Neural cell (in vitro differentiated cells): ENCODE measurements around the gene UBD. TPM values are rescaled to one million over a fixed set of nuclear protein-coding genes. Genes with fewer than 3 reads are reported as not detected.

Experiments used
- H2AFZ ChIP-seq: fragments of 200-600, 300-800 bp; sonication (generic), shearing (Covaris generic); 2 replicates; pipeline ENCODE4 v1.6.0; 2014; ENCODE audit warnings: low read depth, mild to moderate bottlenecking, antibody characterized with exemption, low read length, moderate library complexity
- H3F3A ChIP-seq: fragments of 200-600 bp; shearing (Covaris generic); 2 replicates; pipeline ENCODE4 v1.6.1; 2016; ENCODE audit warnings: mild to moderate bottlenecking, moderate library complexity, mixed read lengths, antibody characterized with exemption, low read length; ENCODE audit not compliant: insufficient read depth, poor library complexity, severe bottlenecking
- H3K27ac ChIP-seq: fragments of 200-600, 300-800 bp; sonication (generic), shearing (Covaris generic); 2 replicates; pipeline ENCODE4 v1.5.1; 2014; ENCODE audit warnings: mild to moderate bottlenecking, low read length, moderate library complexity
- H3K27me3 ChIP-seq: fragments of 300-800, 200-600 bp; sonication (generic), shearing (Covaris generic); 2 replicates; pipeline ENCODE4 v1.6.0; 2014; ENCODE audit warnings: mild to moderate bottlenecking, low read depth, low read length, moderate library complexity; ENCODE audit not compliant: insufficient read depth
- H3K36me3 ChIP-seq: fragments of 300-800, 200-600 bp; sonication (generic), shearing (Covaris generic); 2 replicates; pipeline ENCODE4 v1.5.1; 2014; ENCODE audit warnings: mild to moderate bottlenecking, antibody characterized with exemption, low read length, moderate library complexity; ENCODE audit not compliant: insufficient read depth
- H3K4me2 ChIP-seq: fragments of 300-800, 200-600 bp; sonication (generic), shearing (Covaris generic); 2 replicates; pipeline ENCODE4 v1.6.0; 2014; ENCODE audit warnings: mild to moderate bottlenecking, low read length
- H3K4me3 ChIP-seq: fragments of 300-800, 200-600 bp; sonication (generic), shearing (Covaris generic); 2 replicates; pipeline ENCODE4 v1.5.1; 2014; ENCODE audit warnings: mild to moderate bottlenecking, low read length, moderate library complexity
- H3K79me2 ChIP-seq: fragments of 200-600 bp; shearing (Covaris generic); replicated peaks from 2 replicates; pipeline ENCODE4 v1.6.0; 2014; ENCODE audit warnings: mild to moderate bottlenecking, low read length, moderate library complexity; ENCODE audit not compliant: insufficient read depth
- H3K9ac ChIP-seq: fragments of 300-800, 200-600 bp; sonication (generic), shearing (Covaris generic); 2 replicates; pipeline ENCODE4 v1.6.1; 2016; ENCODE audit warnings: mild to moderate bottlenecking, low read length, mixed read lengths
- H3K9me2 ChIP-seq: fragments of 200-600 bp; shearing (Covaris generic); 2 replicates; pipeline ENCODE4 v1.6.1; 2016; ENCODE audit warnings: mild to moderate bottlenecking, low read length, mixed read lengths; ENCODE audit not compliant: insufficient read depth
- H3K9me3 ChIP-seq: fragments of 200-600, 300-800 bp; sonication (generic), shearing (Covaris generic); 2 replicates; pipeline ENCODE4 v1.6.1; 2016; ENCODE audit warnings: mild to moderate bottlenecking, mixed run types, low read length, moderate library complexity, mixed read lengths
- H4K20me1 ChIP-seq: fragments of 200-600 bp; shearing (Covaris generic); 2 replicates; pipeline ENCODE4 v1.6.1; 2016; ENCODE audit warnings: mild to moderate bottlenecking, mixed run types; ENCODE audit not compliant: insufficient read depth
- EP300 ChIP-seq: fragments of 450-650 bp; conservative IDR thresholded peaks from 2 replicates; pipeline ENCODE4 v1.6.1; 2014; ENCODE audit warnings: antibody characterized with exemption, mild to moderate bottlenecking, moderate library complexity; ENCODE audit not compliant: poor library complexity, severe bottlenecking
- EZH2 ChIP-seq: fragments of 200-600, 300-800 bp; shearing (Covaris generic), sonication (generic); IDR thresholded peaks from 2 replicates; pipeline ENCODE4 v1.6.1; 2014; ENCODE audit warnings: antibody characterized with exemption, low read length, borderline replicate concordance, mild to moderate bottlenecking; ENCODE audit not compliant: insufficient read depth, poor library complexity, severe bottlenecking
- MXI1 ChIP-seq: fragments of 450-650 bp; conservative IDR thresholded peaks from 2 replicates; pipeline ENCODE4 v1.6.1; 2014; ENCODE audit warnings: antibody characterized with exemption, mild to moderate bottlenecking; ENCODE audit not compliant: poor library complexity, severe bottlenecking
- POLR2AphosphoS5 ChIP-seq: IDR thresholded peaks from 2 replicates; pipeline ENCODE4 v1.6.1; 2012
- RAD21 ChIP-seq: fragments of 450-650 bp; conservative IDR thresholded peaks from 2 replicates; pipeline ENCODE4 v1.6.1; 2014; ENCODE audit warnings: antibody characterized with exemption, mild to moderate bottlenecking, moderate library complexity
- SMC3 ChIP-seq: fragments of 450-650 bp; conservative IDR thresholded peaks from 2 replicates; pipeline ENCODE4 v1.6.1; 2014; ENCODE audit warnings: antibody characterized with exemption, mild to moderate bottlenecking, moderate library complexity; ENCODE audit not compliant: poor library complexity
- polyA plus RNA-seq: library from polyadenylated mRNA; depleted of rRNA; stranded (reverse); fragments of >200 nt; gene quantifications from 2 replicates; pipeline ENCODE4 v1.2.3, GENCODE V29; 2014
- TF ChIP-seq, protein P1 (sequence below): fragments of 450-650 bp; IDR thresholded peaks from 2 replicates; pipeline ENCODE4 v1.5.1; 2014; ENCODE audit warnings: antibody characterized with exemption, mild to moderate bottlenecking, moderate library complexity; ENCODE audit not compliant: poor library complexity, severe bottlenecking
- TF ChIP-seq, protein P2 (sequence below): IDR thresholded peaks from 2 replicates; pipeline ENCODE4 v1.6.1; 2012; ENCODE audit warnings: borderline replicate concordance

Gene UBD
- polyA plus RNA-seq, 1 donor from 2014 or later: not detected

DNA sequence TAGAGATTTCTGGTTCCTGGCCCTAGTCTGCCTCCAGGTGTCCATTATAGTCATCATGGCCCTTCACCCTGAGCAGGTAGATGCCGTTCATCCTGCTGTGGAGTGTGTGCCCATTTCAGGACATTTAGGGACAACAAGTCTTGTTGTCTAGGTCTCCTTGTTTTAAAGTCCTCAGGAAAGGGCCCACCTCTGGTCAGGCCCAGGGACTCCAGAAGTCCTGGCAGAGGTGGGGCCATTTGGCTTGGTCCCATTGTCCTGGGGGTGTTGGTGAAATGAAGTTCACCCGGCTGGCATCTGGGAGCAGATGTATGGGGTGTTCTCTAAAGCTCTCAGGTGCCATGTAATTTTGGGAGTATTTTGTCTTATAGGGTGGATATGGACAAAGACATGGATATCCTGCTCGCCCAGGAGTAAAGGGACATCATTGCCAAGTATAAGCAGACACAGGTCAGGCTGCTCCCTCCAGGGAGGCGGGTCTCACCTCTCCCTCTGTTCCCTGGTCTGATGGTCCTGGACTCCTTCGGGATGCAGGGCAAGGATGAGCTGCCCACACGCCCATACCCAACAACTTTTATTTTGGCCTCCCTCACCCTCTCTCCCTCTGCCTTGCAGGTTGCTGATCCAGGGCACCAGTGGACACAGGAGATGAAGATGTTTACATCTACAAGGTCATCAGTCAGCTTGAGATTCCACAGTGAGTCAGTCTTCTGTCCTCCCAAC lies 40.1 kb downstream of the UBD start:
- Histone ChIP-seq H3K9me3 (peaks cover 5% of the 10 kb centered on the region), H3F3A (no peaks in the 10 kb centered on the region), H3K9ac (no peak overlapping the region), H3K4me2 (no peak overlapping the region), H3K4me3 (no peak overlapping the region), H3K27me3 (no peaks in the 10 kb centered on the region), H3K9me2 (no peaks in the 10 kb centered on the region), H3K79me2 (no peaks in the 10 kb centered on the region), H3K36me3 (no peaks in the 10 kb centered on the region), H4K20me1 (no peaks in the 10 kb centered on the region), H2AFZ (no peak overlapping the region), H3K27ac (no peak overlapping the region)
- TF ChIP-seq SMC3 (no peak), EZH2 (no peak)

- Histone ChIP-seq H3K27ac (no peak overlapping the region), H3K79me2 (no peaks in the 10 kb centered on the region)
- TF ChIP-seq RAD21 (no peak), EZH2 (no peak), POLR2AphosphoS5 (no peak), EP300 (no peak), MXI1 (no peak)
- TF ChIP-seq, protein P1, sequence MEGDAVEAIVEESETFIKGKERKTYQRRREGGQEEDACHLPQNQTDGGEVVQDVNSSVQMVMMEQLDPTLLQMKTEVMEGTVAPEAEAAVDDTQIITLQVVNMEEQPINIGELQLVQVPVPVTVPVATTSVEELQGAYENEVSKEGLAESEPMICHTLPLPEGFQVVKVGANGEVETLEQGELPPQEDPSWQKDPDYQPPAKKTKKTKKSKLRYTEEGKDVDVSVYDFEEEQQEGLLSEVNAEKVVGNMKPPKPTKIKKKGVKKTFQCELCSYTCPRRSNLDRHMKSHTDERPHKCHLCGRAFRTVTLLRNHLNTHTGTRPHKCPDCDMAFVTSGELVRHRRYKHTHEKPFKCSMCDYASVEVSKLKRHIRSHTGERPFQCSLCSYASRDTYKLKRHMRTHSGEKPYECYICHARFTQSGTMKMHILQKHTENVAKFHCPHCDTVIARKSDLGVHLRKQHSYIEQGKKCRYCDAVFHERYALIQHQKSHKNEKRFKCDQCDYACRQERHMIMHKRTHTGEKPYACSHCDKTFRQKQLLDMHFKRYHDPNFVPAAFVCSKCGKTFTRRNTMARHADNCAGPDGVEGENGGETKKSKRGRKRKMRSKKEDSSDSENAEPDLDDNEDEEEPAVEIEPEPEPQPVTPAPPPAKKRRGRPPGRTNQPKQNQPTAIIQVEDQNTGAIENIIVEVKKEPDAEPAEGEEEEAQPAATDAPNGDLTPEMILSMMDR: no peak
- TF ChIP-seq, protein P2, sequence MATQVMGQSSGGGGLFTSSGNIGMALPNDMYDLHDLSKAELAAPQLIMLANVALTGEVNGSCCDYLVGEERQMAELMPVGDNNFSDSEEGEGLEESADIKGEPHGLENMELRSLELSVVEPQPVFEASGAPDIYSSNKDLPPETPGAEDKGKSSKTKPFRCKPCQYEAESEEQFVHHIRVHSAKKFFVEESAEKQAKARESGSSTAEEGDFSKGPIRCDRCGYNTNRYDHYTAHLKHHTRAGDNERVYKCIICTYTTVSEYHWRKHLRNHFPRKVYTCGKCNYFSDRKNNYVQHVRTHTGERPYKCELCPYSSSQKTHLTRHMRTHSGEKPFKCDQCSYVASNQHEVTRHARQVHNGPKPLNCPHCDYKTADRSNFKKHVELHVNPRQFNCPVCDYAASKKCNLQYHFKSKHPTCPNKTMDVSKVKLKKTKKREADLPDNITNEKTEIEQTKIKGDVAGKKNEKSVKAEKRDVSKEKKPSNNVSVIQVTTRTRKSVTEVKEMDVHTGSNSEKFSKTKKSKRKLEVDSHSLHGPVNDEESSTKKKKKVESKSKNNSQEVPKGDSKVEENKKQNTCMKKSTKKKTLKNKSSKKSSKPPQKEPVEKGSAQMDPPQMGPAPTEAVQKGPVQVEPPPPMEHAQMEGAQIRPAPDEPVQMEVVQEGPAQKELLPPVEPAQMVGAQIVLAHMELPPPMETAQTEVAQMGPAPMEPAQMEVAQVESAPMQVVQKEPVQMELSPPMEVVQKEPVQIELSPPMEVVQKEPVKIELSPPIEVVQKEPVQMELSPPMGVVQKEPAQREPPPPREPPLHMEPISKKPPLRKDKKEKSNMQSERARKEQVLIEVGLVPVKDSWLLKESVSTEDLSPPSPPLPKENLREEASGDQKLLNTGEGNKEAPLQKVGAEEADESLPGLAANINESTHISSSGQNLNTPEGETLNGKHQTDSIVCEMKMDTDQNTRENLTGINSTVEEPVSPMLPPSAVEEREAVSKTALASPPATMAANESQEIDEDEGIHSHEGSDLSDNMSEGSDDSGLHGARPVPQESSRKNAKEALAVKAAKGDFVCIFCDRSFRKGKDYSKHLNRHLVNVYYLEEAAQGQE: no peak
Measured at GRCh38 chr6:29517728-29518440, 41.6 kb downstream of the UBD start.

More at GRCh38 chr6:29517728-29518440, 41.6 kb downstream of the UBD start:
- H3K9ac ChIP-seq: no peak overlapping the region
- H3K9me2 ChIP-seq: no peaks in the 10 kb centered on the region
- peaks cover 5% of the 10 kb centered on the region for H3K9me3 ChIP-seq
- no peaks in the 10 kb centered on the region for H4K20me1 ChIP-seq
- H3K4me2 ChIP-seq: no peak overlapping the region
- H3K4me3 ChIP-seq: no peak overlapping the region
- H3K27me3 ChIP-seq: no peaks in the 10 kb centered on the region
- H2AFZ ChIP-seq: no peak overlapping the region
- H3F3A ChIP-seq: no peaks in the 10 kb centered on the region
- no peaks in the 10 kb centered on the region for H3K36me3 ChIP-seq
